HG02588 (cell line): Measurements from ENCODE around the gene UBE2Q1.

ENCODE experiments used
- ATAC-seq: cut with Tn5 transposase; IDR thresholded peaks from one replicate; pipeline ENCODE4 v1.9.1; 2021; ENCODE audit warnings: mild to moderate bottlenecking, moderate library complexity; ENCODE audit not compliant: unreplicated experiment

UBE2Q1 gene

GRCh38 chr1:154557939-154558719, at the start of gene UBE2Q1:
Gene UBE2Q1 (minus strand): TSS chr1:154558662. CDS start chr1:154558553, 109 bp downstream.
- peak; percentile 12 for ATAC-seq

- peak; percentile 72 for ATAC-seq
These were observed 49.3 kb upstream of the UBE2Q1 start, which contains the start of gene ADAR for GRCh38 chr1:154607609-154608396. Gene ADAR (minus strand): TSS chr1:154608186. CDS start chr1:154608006, 180 bp downstream.

GRCh38 chr1:154607106-154607608, 48.7 kb upstream of the UBE2Q1 start:
- peak; percentile 12 for ATAC-seq

GRCh38 chr1:154605534-154605933, 47.1 kb upstream of the UBE2Q1 start:
- ATAC-seq = no peak

- ATAC-seq = no peak
These were observed 44.9 kb upstream of the UBE2Q1 start for GRCh38 chr1:154603317-154603716.

- ATAC-seq = no peak
These were observed 41.2 kb upstream of the UBE2Q1 start for GRCh38 chr1:154599658-154600057.

- no peak for ATAC-seq
These were observed 40.6 kb upstream of the UBE2Q1 start for GRCh38 chr1:154598871-154599635.

GRCh38 chr1:154595621-154596020, 37.2 kb upstream of the UBE2Q1 start:
- ATAC-seq = no peak

- no peak for ATAC-seq
These were observed 36.3 kb upstream of the UBE2Q1 start for GRCh38 chr1:154594811-154595210.

- no peak for ATAC-seq
These were observed 34.9 kb upstream of the UBE2Q1 start for GRCh38 chr1:154593390-154593789.

GRCh38 chr1:154591206-154591605, 32.7 kb upstream of the UBE2Q1 start:
- no peak for ATAC-seq

- ATAC-seq = no peak
These were observed 32.3 kb upstream of the UBE2Q1 start for GRCh38 chr1:154590756-154591155.

GRCh38 chr1:154589780-154590179, 31.3 kb upstream of the UBE2Q1 start:
- no peak for ATAC-seq

GRCh38 chr1:154586641-154587040, 28.2 kb upstream of the UBE2Q1 start:
- no peak for ATAC-seq

- no peak for ATAC-seq
These were observed 27.8 kb upstream of the UBE2Q1 start for GRCh38 chr1:154586231-154586630.

GRCh38 chr1:154584267-154584994, 26.0 kb upstream of the UBE2Q1 start:
- ATAC-seq = no peak

- no peak for ATAC-seq
These were observed 25.3 kb upstream of the UBE2Q1 start for GRCh38 chr1:154583773-154584172.

GRCh38 chr1:154582885-154583284, 24.4 kb upstream of the UBE2Q1 start:
- ATAC-seq = no peak

GRCh38 chr1:154581766-154582165, 23.3 kb upstream of the UBE2Q1 start:
- ATAC-seq = no peak

GRCh38 chr1:154579374-154579773, 20.9 kb upstream of the UBE2Q1 start:
- no peak for ATAC-seq
